ENCODE measurements around the gene HK3. TPM values are rescaled to one million over a fixed set of nuclear protein-coding genes. Genes with fewer than 3 reads are reported as not detected.

Gene HK3
- total RNA-seq, 1 experiment from 2014 or later: 1.5 TPM

DNA sequence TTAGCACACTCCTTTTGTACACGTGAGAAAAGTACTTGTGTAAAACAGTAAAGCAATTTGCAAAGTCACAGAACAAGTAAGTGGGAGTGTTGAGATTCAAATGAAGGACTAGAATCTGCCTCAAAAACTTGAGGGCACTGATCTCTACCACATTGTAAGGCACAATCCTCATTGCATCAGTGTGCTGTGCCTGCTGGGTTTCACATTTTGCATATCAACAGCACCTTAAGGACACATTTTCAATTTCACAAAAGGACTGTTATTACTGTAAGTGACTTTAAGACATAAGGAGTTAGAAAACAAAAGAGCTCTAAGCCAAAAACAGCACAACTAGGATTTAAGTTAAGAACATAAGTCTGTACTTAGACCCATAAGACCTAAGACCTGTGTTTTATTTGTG, 44.7 kb upstream of the HK3 start:
- no peaks in the 10 kb centered on the region for H3K27me3 Mint-ChIP-seq (ENCODE audit: unreplicated experiment)
- peaks cover 29% of the 10 kb centered on the region for H3K36me3 Mint-ChIP-seq (ENCODE audit: insufficient read depth, unreplicated experiment)
- H3K4me3 Mint-ChIP-seq (ENCODE audit: low read depth, unreplicated experiment): no peak overlapping the region
- no peak overlapping the region for H3K27ac Mint-ChIP-seq (ENCODE audit: unreplicated experiment)
- TF ChIP-seq, protein P1, sequence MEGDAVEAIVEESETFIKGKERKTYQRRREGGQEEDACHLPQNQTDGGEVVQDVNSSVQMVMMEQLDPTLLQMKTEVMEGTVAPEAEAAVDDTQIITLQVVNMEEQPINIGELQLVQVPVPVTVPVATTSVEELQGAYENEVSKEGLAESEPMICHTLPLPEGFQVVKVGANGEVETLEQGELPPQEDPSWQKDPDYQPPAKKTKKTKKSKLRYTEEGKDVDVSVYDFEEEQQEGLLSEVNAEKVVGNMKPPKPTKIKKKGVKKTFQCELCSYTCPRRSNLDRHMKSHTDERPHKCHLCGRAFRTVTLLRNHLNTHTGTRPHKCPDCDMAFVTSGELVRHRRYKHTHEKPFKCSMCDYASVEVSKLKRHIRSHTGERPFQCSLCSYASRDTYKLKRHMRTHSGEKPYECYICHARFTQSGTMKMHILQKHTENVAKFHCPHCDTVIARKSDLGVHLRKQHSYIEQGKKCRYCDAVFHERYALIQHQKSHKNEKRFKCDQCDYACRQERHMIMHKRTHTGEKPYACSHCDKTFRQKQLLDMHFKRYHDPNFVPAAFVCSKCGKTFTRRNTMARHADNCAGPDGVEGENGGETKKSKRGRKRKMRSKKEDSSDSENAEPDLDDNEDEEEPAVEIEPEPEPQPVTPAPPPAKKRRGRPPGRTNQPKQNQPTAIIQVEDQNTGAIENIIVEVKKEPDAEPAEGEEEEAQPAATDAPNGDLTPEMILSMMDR (IDR thresholded peaks at IDR 0.05; ENCODE audit: unreplicated experiment): no peak
- no TSS peak for BruUV-seq (replicated peaks)
- H3K4me1 Mint-ChIP-seq (ENCODE audit: low read depth, unreplicated experiment): peaks cover 8% of the 10 kb centered on the region
- CTCF ChIA-PET: no interaction called here
- DNase-seq: no peak
- H3K9me3 Mint-ChIP-seq (ENCODE audit: low read depth, unreplicated experiment): no peaks in the 10 kb centered on the region
- intact Hi-C loops (cut with micrococcal nuclease; ENCODE audit: unreplicated experiment): no loop called here

DNA sequence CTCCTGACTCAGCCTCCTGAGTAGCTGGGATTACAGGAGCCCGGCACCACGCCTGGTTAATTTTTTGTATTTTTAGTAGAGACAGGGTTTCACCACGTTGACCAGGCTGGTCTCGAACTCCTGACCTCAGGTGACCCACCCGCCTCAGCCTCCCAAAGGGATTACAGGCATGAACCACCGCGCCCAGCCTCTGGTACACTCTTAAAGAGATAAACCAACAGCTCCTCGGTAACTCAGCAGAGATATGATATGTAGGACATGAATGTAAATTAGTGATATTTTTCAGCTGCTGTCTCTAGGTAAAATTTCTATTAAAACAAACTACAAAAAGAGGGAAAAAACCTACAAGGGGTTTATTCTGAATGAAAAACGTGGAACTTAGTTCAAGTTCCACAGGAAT, 42.8 kb upstream of the HK3 start:
- peaks cover 31% of the 10 kb centered on the region for H3K36me3 Mint-ChIP-seq (ENCODE audit: insufficient read depth, unreplicated experiment)
- no peak for DNase-seq
- CTCF ChIA-PET: no interaction called here
- peaks cover 10% of the 10 kb centered on the region for H3K4me1 Mint-ChIP-seq (ENCODE audit: low read depth, unreplicated experiment)
- no peak overlapping the region for H3K27ac Mint-ChIP-seq (ENCODE audit: unreplicated experiment)
- TF ChIP-seq, protein P1 (IDR thresholded peaks at IDR 0.05; ENCODE audit: unreplicated experiment): no peak
- no peaks in the 10 kb centered on the region for H3K27me3 Mint-ChIP-seq (ENCODE audit: unreplicated experiment)
- no peaks in the 10 kb centered on the region for H3K9me3 Mint-ChIP-seq (ENCODE audit: low read depth, unreplicated experiment)
- no peak overlapping the region for H3K4me3 Mint-ChIP-seq (ENCODE audit: low read depth, unreplicated experiment)
- intact Hi-C loops (cut with micrococcal nuclease; ENCODE audit: unreplicated experiment): no loop called here
- no TSS peak for BruUV-seq (replicated peaks)

DNA sequence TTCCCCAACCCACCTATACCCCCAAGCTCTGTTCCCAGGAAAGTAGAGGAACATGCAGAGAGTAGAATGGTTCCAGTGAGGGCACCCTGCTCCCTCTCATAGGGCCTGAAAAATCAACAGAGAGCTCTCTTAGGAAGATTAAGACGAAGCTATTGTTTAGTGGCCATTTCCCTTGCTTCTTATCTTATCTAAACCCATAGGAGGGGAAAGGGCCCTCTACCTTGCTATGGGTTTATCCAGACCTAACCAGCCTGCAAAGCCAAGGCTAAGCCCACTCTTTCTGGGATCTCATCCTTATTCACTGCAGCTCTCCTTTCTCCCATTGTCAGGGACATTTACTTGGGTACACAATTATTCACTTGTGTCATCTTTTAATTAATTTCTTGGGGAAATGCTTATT, 39.3 kb upstream of the HK3 start:
- H3K9me3 Mint-ChIP-seq (ENCODE audit: low read depth, unreplicated experiment): no peaks in the 10 kb centered on the region
- TF ChIP-seq, protein P1 (IDR thresholded peaks at IDR 0.05; ENCODE audit: unreplicated experiment): no peak
- H3K4me3 Mint-ChIP-seq (ENCODE audit: low read depth, unreplicated experiment): no peak overlapping the region
- BruUV-seq (replicated peaks): no TSS peak
- intact Hi-C loops (cut with micrococcal nuclease; ENCODE audit: unreplicated experiment): no loop called here
- H3K27ac Mint-ChIP-seq (ENCODE audit: unreplicated experiment): no peak overlapping the region
- peaks cover 11% of the 10 kb centered on the region for H3K4me1 Mint-ChIP-seq (ENCODE audit: low read depth, unreplicated experiment)
- CTCF ChIA-PET: interaction anchor here (0.6 to 0.7 kb wide), 4 partner anchors 74 to 351 kb away, joined by 4 to 5 read pairs (median 4); no protein-coding TSS in a partner anchor
- no peak for DNase-seq
- H3K27me3 Mint-ChIP-seq (ENCODE audit: unreplicated experiment): no peaks in the 10 kb centered on the region
- H3K36me3 Mint-ChIP-seq (ENCODE audit: insufficient read depth, unreplicated experiment): peaks cover 29% of the 10 kb centered on the region

DNA sequence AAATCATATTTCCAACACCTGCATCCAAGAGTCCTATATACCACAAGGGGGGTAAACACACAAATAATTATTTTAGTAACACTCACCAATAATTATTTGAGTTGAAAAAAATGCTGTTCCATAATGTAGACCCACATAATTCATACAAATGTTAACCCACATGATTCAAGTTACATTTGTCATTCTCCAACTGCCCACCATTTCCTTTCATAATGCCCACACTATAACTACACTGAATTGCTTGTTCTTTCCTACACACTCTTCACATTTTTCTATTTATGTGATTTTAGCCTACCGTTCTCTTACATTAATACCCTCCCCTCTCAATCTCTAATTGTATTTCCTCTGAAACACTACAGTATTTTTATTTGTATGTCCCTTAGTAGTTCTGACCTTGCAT, 35.9 kb upstream of the HK3 start:
- Mint-ChIP-seq H3K36me3 (ENCODE audit: insufficient read depth, unreplicated experiment) (peaks cover 30% of the 10 kb centered on the region), H3K27ac (ENCODE audit: unreplicated experiment) (no peak overlapping the region), H3K4me3 (ENCODE audit: low read depth, unreplicated experiment) (no peak overlapping the region), H3K9me3 (ENCODE audit: low read depth, unreplicated experiment) (no peaks in the 10 kb centered on the region), H3K4me1 (ENCODE audit: low read depth, unreplicated experiment) (peaks cover 11% of the 10 kb centered on the region), H3K27me3 (ENCODE audit: unreplicated experiment) (no peaks in the 10 kb centered on the region)
- intact Hi-C loops (cut with micrococcal nuclease; ENCODE audit: unreplicated experiment): no loop called here
- CTCF ChIA-PET: interaction anchor here (1.1 kb wide), 1 partner anchor 274 kb away, joined by 3 read pairs; no protein-coding TSS in a partner anchor
- DNase-seq: no peak
- TF ChIP-seq, protein P1 (IDR thresholded peaks at IDR 0.05; ENCODE audit: unreplicated experiment): no peak
- BruUV-seq (replicated peaks): no TSS peak

Data from Calu3 (cell line).